HG03457 (cell line): ENCODE data around the gene FAIM2.

Source experiments
- ATAC-seq: cut with Tn5 transposase; IDR thresholded peaks from one replicate; pipeline ENCODE4 v1.9.1; 2021; ENCODE audit warnings: moderate number of reproducible peaks; ENCODE audit not compliant: unreplicated experiment

Gene FAIM2

GRCh38 chr12:49903700-49904423, at the start of gene FAIM2:
Gene FAIM2 (minus strand): TSS chr12:49903900. CDS start chr12:49903792, 108 bp downstream.
- ATAC-seq = no peak

- no peak for ATAC-seq
Measured at GRCh38 chr12:49953151-49953550, 49.5 kb upstream of the FAIM2 start.

GRCh38 chr12:49952391-49953055, 48.8 kb upstream of the FAIM2 start:
- ATAC-seq = no peak

GRCh38 chr12:49951411-49952240, 47.9 kb upstream of the FAIM2 start:
- ATAC-seq = no peak

- ATAC-seq = no peak
Measured at GRCh38 chr12:49950273-49951251, 46.9 kb upstream of the FAIM2 start, which contains the start of gene AQP2. Gene AQP2 (plus strand): TSS chr12:49950737. CDS start chr12:49950831, 94 bp downstream.

GRCh38 chr12:49949866-49950265, 46.2 kb upstream of the FAIM2 start:
- no peak for ATAC-seq

- ATAC-seq = no peak
Measured at GRCh38 chr12:49948866-49949845, 45.5 kb upstream of the FAIM2 start.

GRCh38 chr12:49947593-49948226, 44.0 kb upstream of the FAIM2 start:
- no peak for ATAC-seq

- no peak for ATAC-seq
Measured at GRCh38 chr12:49946497-49946896, 42.8 kb upstream of the FAIM2 start.

- no peak for ATAC-seq
Measured at GRCh38 chr12:49946086-49946485, 42.4 kb upstream of the FAIM2 start.

GRCh38 chr12:49945394-49946080, 41.8 kb upstream of the FAIM2 start:
- ATAC-seq = no peak

- no peak for ATAC-seq
Measured at GRCh38 chr12:49944718-49945117, 41.0 kb upstream of the FAIM2 start.

- ATAC-seq = no peak
Measured at GRCh38 chr12:49944046-49944445, 40.3 kb upstream of the FAIM2 start.

- no peak for ATAC-seq
Measured at GRCh38 chr12:49943625-49943960, 39.9 kb upstream of the FAIM2 start.

GRCh38 chr12:49942921-49943624, 39.4 kb upstream of the FAIM2 start:
- no peak for ATAC-seq

- no peak for ATAC-seq
Measured at GRCh38 chr12:49942512-49942893, 38.8 kb upstream of the FAIM2 start.
